Mucosa of rectum (tissue), 2 donors: ENCODE results near the gene HVCN1.
A peak's percentile ranks its signal among the peaks of the same experiment; 100 is the strongest.

Source experiments
- H3K27ac ChIP-seq, 2 donors: one replicate each; pipeline ENCODE4 v1.7.0; 2013; ENCODE audit warnings: inconsistent platforms in 2 of 2, low read depth in 2 of 2, low read length in 2 of 2
- H3K27me3 ChIP-seq, 2 donors: one replicate each; pipeline ENCODE4 v1.7.0; 2013; ENCODE audit warnings: low read length in 2 of 2; ENCODE audit not compliant: control insufficient read depth in 2 of 2, insufficient read depth in 2 of 2
- H3K36me3 ChIP-seq, 2 donors: one replicate each; pipeline ENCODE4 v1.7.0; 2013; ENCODE audit warnings: low read length in 2 of 2; ENCODE audit not compliant: control insufficient read depth in 2 of 2, insufficient read depth in 2 of 2
- H3K4me1 ChIP-seq, 2 donors: one replicate each; pipeline ENCODE4 v1.7.0; 2013; ENCODE audit warnings: low read length in 2 of 2, mild to moderate bottlenecking in 1 of 2; ENCODE audit not compliant: control insufficient read depth in 2 of 2, insufficient read depth in 2 of 2
- H3K4me3 ChIP-seq, 2 donors: one replicate each; pipeline ENCODE4 v1.7.0; 2013; ENCODE audit warnings: low read length in 2 of 2
- H3K9ac ChIP-seq, 2 donors: one replicate each; pipeline ENCODE4 v1.7.0; 2013; ENCODE audit warnings: low read length in 2 of 2, low read depth in 1 of 2, mild to moderate bottlenecking in 1 of 2
- H3K9me3 ChIP-seq, 2 donors: one replicate each; pipeline ENCODE4 v1.7.0; 2013; ENCODE audit warnings: low read length in 2 of 2; ENCODE audit not compliant: control insufficient read depth in 2 of 2
- donor health status: healthy.
- donor health status: Normal muscosa, but diverticular disease.

The HVCN1 gene

GRCh38 chr12:110687396-110688169 is 1.3 kb downstream of the HVCN1 start:
- peak overlapping the region in 1 of 2 donors; percentile 61 for H3K9ac ChIP-seq
- no peaks in the 10 kb centered on the region for H3K9me3 ChIP-seq
- H3K36me3 ChIP-seq = no peaks in the 10 kb centered on the region
- H3K27ac ChIP-seq = no peak overlapping the region
- peak overlapping the region; percentile 66 to 80 for H3K4me3 ChIP-seq
- H3K27me3 ChIP-seq = peaks cover 5 to 10% of the 10 kb centered on the region in 2 donors
- H3K4me1 ChIP-seq = peaks cover 13 to 19% of the 10 kb centered on the region in 2 donors

- H3K4me1 ChIP-seq = peaks cover 13 to 19% of the 10 kb centered on the region in 2 donors
- no peak overlapping the region for H3K4me3 ChIP-seq
- no peaks in the 10 kb centered on the region for H3K9me3 ChIP-seq
- H3K27me3 ChIP-seq = peaks cover 5 to 10% of the 10 kb centered on the region in 2 donors
- no peak overlapping the region for H3K9ac ChIP-seq
- H3K27ac ChIP-seq = no peak overlapping the region
- no peaks in the 10 kb centered on the region for H3K36me3 ChIP-seq
Observed at GRCh38 chr12:110686294-110686903, 2.5 kb downstream of the HVCN1 start.

GRCh38 chr12:110684312-110684836 is 4.5 kb downstream of the HVCN1 start:
- peaks cover 10 to 13% of the 10 kb centered on the region in 2 donors for H3K4me1 ChIP-seq
- H3K4me3 ChIP-seq = no peak overlapping the region
- no peak overlapping the region for H3K27ac ChIP-seq
- no peaks in the 10 kb centered on the region for H3K36me3 ChIP-seq
- no peaks in the 10 kb centered on the region for H3K9me3 ChIP-seq
- no peak overlapping the region for H3K9ac ChIP-seq
- H3K27me3 ChIP-seq = peaks cover 5 to 10% of the 10 kb centered on the region in 2 donors

- H3K36me3 ChIP-seq = no peaks in the 10 kb centered on the region
- H3K9ac ChIP-seq = no peak overlapping the region
- H3K9me3 ChIP-seq = no peaks in the 10 kb centered on the region
- H3K27ac ChIP-seq = no peak overlapping the region
- peaks cover 5 to 10% of the 10 kb centered on the region in 2 donors for H3K27me3 ChIP-seq
- H3K4me1 ChIP-seq = peaks cover 9 to 13% of the 10 kb centered on the region in 2 donors
- H3K4me3 ChIP-seq = no peak overlapping the region
Observed at GRCh38 chr12:110683888-110684287, 5.0 kb downstream of the HVCN1 start.

- H3K27me3 ChIP-seq = no peaks in the 10 kb centered on the region
- no peak overlapping the region for H3K9ac ChIP-seq
- no peak overlapping the region for H3K27ac ChIP-seq
- H3K4me1 ChIP-seq = peaks cover 2 to 6% of the 10 kb centered on the region in 2 donors
- no peak overlapping the region for H3K4me3 ChIP-seq
- H3K36me3 ChIP-seq = no peaks in the 10 kb centered on the region
- no peaks in the 10 kb centered on the region for H3K9me3 ChIP-seq
Observed at GRCh38 chr12:110680032-110680431, 8.9 kb downstream of the HVCN1 start.

- Histone ChIP-seq H3K36me3 (no peaks in the 10 kb centered on the region), H3K9ac (no peak overlapping the region)
Observed at GRCh38 chr12:110679201-110679600, 9.7 kb downstream of the HVCN1 start.

GRCh38 chr12:110677982-110678381 is 10.9 kb downstream of the HVCN1 start:
- no peak overlapping the region for H3K27ac ChIP-seq
- H3K9me3 ChIP-seq = no peaks in the 10 kb centered on the region
- H3K27me3 ChIP-seq = no peaks in the 10 kb centered on the region
- no peak overlapping the region for H3K9ac ChIP-seq
- H3K4me1 ChIP-seq = peaks cover 2 to 6% of the 10 kb centered on the region in 2 donors
- no peaks in the 10 kb centered on the region for H3K36me3 ChIP-seq
- no peak overlapping the region for H3K4me3 ChIP-seq

More at GRCh38 chr12:110679201-110679600, 9.7 kb downstream of the HVCN1 start:
- Histone ChIP-seq H3K27ac (no peak overlapping the region), H3K9me3 (no peaks in the 10 kb centered on the region), H3K4me3 (no peak overlapping the region), H3K27me3 (no peaks in the 10 kb centered on the region), H3K4me1 (peaks cover 2 to 6% of the 10 kb centered on the region in 2 donors)

- H3K9me3 ChIP-seq = no peaks in the 10 kb centered on the region
- H3K4me3 ChIP-seq = no peak overlapping the region
- peaks cover 2 to 6% of the 10 kb centered on the region in 2 donors for H3K4me1 ChIP-seq
- peak overlapping the region in 1 of 2 donors; percentile 24 for H3K9ac ChIP-seq
- no peaks in the 10 kb centered on the region for H3K27me3 ChIP-seq
- H3K36me3 ChIP-seq = no peaks in the 10 kb centered on the region
- no peak overlapping the region for H3K27ac ChIP-seq
Observed at GRCh38 chr12:110677206-110677911, 11.6 kb downstream of the HVCN1 start.

GRCh38 chr12:110676171-110676570 is 12.7 kb downstream of the HVCN1 start:
- Histone ChIP-seq H3K4me3 (no peak overlapping the region), H3K9ac (no peak overlapping the region), H3K4me1 (peaks cover 2 to 6% of the 10 kb centered on the region in 2 donors), H3K27me3 (no peaks in the 10 kb centered on the region), H3K36me3 (no peaks in the 10 kb centered on the region), H3K27ac (no peak overlapping the region), H3K9me3 (no peaks in the 10 kb centered on the region)
